Testis (tissue), 2 donors: Measurements from ENCODE around the gene KRT74.

Experiments
- CTCF ChIP-seq, 3 experiments: fragments of 450-650 bp in 2 of 3; fragments of 200-600 bp in 1 of 3; sonication (generic) in 1 of 3; IDR thresholded peaks; one replicate each; pipeline ENCODE4 v1.5.1; 2016 to 2019; ENCODE audit warnings: antibody characterized with exemption in 3 of 3, mild to moderate bottlenecking in 2 of 3, moderate library complexity in 1 of 3
- POLR2A ChIP-seq: fragments of 450-650 bp; IDR thresholded peaks from one replicate; pipeline ENCODE4 v1.6.1; 2017; ENCODE audit warnings: antibody characterized with exemption, mild to moderate bottlenecking, moderate library complexity

- TF ChIP-seq CTCF (IDR thresholded peaks at IDR 0.05) (no peak), POLR2A (no peak)
Measured at GRCh38 chr12:52527121-52527800, 46.4 kb downstream of the KRT74 start.
